Bone marrow (tissue), 2 donors: ENCODE data around the gene ZNF365.
"Not testable (repeated sequence)": the region's sequence is repeated elsewhere in the genome, so short reads cannot be mapped to it uniquely, and the experiment has no call there.

Experiments
- DNase-seq, 2 donors: peaks; one replicate each; lab custom pipeline; 2025; lab: John Stamatoyannopoulos, UW

The ZNF365 gene

DNA sequence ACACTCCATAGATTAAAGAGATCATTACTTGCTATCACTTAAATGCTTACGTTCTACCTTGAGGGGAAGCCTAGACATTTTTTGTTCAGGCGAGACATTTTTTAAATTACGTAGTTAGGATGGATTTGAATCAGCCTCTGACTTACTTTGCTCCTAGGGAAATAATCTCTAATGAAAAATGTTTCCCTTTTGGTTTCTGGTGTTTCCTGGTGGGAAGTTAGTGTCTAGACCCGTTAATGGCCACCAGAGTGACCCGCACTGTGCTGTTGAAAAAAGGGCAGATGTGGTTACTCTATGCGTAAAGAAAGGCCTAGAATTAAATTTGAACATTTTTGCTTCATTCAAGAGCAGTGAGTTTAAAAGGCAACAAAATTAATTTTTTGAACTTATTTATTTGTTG lies 3.8 kb downstream of the ZNF365 start:
- no peak for DNase-seq

DNA sequence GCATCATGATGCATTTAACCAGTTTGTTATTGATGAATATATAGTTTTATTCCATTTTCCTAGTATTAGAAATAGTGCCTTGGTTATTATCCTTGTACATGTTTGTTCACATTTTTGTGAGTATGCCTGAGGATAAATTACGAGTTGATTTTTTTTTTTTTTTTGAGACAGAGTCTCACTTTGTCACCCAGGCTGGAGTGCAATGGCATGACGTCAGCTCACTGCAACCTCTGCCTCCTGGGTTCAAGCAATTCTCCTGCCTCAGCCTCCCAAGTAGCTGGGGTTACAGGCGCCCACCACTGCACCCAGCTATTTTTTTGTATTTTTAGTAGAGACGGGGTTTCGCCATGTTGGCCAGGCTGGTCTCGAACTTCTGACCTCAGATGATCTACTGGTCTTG lies 4.7 kb downstream of the ZNF365 start:
- not testable (repeated sequence) for DNase-seq

DNA sequence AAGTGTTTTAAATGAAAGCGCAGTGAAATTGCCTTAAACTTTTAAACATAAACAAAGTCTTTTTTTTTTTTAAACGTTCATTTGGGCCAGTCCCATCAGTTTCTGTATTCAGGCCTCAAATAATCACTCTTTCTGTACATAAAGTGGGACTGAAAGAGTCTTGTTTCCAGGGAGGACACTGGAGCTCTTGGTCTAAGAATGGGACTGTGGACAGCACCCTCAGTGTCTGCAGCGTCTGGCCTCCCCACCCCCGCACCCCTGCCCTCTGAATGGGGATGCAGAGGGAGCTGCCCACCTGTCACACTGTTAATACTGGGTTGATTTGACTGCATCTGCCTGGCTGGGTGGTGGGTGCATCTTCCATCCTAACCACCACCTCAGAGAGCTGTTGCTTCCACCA lies 5.2 kb downstream of the ZNF365 start:
- no peak for DNase-seq

DNA sequence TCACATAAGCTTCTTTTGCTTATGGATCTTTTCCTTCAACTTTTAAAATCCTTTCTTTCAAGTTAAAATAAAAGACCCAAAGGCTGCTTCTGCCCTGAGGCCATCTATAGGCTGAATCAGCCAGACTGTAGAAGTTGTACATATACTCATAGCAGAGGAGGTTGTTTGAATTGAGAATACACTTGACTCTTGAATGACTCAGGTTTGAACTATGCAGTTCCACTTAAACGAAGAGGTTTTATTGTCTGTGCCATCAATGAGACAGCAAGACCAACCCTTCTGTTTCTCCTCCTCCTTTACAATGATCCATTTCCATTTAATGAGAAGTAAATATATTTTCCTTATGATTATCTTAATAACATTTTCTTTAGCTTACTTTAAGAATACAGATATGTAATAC lies 5.8 kb downstream of the ZNF365 start:
- DNase-seq = no peak

DNA sequence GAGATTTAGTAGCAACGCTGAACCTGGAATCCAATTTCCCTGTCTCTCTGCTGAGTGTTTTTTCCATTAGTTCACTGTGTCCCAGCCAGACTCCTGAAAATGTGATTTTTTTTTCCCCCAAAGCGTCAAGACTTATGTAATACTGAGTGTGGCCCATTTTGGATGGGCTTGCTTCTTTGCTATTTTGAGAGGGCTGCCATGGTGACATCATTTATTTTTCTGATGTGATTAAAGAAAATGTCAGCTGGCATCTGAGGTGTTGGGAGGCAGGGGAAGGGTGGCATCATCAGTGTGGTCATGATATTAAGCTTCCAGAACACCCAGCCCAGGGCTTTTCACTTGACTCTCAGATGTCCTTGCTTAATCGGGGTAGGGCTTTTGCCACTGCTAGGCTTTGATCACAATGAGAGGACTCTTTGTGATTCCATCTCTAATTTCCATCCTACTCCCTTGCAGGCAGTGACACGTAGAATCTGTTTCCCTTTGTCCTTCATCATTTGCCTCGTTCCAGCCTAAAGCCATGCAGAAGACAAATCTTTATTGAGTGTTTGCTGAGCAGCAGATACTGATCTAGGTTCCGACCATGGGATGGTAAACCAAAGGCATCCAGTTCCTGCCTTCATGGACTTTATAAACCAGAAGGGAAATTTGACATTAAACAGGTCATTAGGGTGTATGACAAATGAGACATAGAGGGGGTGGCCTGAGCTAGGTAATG lies 7.4 kb downstream of the ZNF365 start:
- no peak for DNase-seq

DNA sequence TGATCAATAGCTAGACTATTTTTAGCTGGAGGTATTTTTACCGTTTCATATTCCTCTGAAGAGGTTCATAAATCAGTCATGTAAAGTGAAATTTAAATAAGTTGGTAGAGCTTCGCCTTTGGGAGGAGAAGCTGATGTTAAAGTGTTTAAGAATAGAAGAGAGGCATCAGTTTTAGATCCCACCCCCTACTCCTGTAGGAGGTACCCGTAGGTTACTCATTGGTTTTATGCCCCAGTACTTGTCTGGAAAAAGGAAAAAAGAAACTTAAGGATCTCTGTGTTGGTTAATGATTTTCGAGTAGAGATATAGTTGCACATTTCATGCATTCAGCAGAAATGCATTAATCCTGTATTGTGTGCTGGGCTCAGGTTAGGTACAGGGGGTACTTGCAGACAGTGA lies 8.7 kb downstream of the ZNF365 start:
- DNase-seq = no peak

DNA sequence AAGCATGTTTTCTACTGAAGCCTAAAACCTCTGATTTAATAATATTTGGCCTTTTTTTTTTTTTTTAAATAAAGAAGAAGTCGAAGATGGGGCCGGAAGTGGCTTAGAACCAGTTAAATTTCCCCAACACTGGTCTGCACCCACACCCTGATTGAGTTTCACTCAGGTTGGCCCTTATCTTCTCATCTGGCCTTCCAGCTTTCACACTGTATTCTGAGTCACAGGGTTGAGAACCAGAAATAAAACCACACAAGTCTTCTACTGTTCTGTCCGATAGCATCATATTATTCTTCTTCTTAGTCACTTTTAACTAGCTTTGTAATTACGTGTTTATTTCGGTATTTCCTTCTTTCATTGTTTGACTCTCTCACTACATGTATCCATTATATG lies 9.9 kb downstream of the ZNF365 start:
- DNase-seq = no peak

DNA sequence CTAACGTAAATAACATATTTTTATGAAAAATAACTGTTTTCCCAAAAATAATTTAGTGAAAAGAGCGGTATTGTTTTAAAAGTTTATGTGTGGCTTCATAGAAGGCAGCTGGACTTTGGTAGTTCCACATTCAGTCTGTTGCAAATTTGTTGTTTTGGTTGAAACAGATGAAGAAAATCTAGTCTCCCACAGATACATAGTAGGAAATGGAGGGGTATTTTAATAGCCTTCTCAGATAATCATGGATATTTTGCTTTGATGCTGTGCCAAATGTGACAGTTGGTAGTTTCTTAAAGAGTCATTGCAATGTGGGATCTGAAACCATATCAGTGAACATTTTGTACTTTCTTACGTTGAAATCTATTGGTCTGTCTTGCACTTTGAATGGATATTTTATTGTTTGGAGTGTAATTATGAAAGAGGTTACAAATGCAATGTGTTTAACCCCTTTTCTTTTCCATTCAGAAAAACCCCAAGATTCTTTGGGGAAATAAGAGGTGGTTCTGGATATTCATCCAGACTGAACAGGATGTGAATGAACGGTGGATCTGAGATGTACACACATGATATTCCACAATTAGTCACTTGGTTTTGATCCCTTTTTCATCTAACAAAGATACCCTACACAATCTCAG lies 10.4 kb downstream of the ZNF365 start:
- no peak for DNase-seq

DNA sequence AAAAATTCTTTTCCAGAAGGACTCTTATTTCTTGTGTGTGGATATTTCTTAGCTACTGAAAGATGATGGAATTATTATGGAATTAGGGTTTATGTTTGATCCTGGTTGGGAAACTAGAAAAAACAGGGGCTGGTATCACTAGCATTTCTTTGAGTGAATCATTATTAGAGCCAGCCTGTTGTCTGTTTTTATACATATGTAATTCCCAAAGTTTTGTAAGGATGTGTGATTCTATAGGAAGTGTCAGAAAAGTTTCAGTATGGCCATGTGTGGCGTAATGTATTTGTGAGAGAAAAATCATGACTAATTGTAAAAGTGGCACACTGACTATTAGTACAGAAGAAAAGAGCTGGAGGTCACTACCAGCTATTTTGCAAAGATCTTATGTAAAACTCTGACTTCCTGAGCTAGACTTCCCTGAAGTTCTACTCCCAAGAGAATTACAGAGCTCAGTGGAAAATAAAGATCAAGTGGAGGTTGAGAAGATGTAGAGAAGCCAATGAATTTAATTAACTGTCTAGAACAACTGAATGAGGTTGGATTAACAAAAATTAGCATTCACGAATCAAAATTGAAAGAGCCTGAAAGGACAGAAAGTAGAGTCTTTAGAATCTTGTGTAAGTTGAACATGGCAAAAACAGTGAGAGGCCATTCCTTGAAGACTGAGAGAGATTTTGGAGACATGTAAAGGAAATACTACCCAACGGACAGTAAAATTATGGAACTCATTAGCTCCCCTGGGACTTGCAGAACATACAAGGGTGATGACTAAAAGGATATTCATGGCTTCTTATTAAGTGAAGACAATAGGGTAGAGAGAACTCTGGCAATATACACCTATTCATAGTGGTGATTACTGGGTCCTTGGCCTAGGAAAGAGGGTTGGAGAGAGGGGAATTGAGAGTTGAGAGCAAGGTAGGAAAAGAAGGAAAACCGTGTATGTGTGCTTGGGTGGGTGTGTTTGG lies 12.5 kb downstream of the ZNF365 start:
- DNase-seq = no peak

DNA sequence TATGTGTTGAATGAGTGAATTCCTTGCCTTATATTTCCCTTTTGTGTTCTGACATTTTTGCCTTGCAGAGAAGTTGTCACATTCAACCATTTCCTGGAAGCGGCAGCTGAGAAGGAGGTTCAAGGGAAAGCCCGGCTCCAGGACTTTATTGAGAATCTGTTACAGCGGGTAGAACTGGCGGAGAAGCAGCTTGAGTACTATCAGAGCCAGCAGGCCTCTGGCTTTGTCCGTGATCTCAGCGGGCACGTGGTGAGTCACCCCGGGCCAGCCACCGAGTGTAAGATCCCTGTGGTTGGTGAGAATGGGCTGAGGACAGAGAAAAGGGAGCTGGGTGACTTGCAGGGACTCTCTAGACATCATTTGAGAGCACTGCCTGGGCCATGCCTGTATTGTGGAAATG lies 14.2 kb downstream of the ZNF365 start:
- no peak for DNase-seq

DNA sequence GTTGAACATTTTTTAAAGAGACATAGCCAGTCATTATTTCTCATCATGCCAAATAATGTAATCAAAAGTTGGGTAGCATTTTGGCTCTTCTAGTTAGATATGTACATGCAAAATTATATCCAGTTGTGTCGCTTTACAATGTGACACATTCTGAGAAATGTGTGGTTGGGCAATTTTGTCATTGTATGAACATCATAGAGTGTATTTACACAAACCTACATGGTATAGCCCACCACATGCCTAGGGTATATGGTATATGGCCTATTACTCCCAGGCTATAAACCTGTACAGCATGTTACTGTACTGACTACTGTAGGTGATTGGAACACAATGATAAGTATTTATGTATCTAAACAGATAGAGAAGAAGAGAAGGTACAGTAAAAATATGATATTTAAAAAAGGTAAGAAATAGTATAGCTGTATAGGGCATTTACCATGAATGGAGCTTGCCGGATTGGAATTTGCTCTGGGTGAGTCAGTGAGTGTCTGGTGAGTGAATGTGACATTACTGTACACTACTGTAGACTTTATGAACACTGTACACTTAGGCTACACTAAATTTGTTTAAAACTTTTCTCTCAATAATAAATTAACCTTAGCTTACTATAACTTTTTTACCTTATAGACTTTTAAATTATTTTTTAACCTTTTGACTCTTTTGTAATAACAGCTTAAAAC lies 16.5 kb downstream of the ZNF365 start:
- DNase-seq = no peak

DNA sequence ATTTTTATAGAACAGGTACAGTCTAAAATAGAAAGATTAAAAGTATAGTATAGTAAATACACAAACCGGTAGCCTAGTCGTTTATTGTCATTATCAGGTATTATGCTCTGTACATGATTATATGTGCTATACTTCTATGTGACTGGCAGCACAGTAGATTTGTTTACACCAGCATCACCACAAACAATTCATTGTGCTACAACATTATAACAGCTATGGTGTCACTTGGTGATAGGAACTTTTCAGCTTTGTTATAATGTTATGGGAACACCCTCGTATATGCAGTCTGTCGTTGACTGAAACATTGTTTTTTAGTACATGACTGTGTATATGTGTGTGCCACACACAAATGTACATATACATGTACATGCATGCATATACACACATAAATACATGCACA lies 19.1 kb downstream of the ZNF365 start:
- DNase-seq = no peak

DNA sequence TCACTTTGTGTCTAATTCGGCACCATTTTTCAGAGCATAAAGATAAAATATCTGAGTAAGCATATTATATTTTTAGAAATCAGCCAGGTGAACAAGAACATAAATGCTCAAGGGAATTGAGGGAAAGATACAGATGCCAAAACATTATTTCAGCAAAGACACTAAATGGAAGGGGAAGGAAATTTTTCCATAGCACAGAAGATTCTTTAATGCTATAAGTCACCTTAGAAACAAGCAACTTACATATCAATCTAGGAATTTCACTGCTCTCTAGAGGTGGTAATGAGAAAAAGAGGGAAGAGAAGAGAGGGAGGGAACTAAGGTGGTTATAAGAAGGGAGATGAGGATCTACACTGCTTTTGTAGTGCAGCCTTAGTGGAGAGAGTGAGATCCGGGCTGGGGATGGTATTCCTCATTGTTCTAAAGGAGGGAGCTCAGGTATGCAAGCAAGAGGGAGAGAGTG lies 20.4 kb downstream of the ZNF365 start:
- DNase-seq = no peak

DNA sequence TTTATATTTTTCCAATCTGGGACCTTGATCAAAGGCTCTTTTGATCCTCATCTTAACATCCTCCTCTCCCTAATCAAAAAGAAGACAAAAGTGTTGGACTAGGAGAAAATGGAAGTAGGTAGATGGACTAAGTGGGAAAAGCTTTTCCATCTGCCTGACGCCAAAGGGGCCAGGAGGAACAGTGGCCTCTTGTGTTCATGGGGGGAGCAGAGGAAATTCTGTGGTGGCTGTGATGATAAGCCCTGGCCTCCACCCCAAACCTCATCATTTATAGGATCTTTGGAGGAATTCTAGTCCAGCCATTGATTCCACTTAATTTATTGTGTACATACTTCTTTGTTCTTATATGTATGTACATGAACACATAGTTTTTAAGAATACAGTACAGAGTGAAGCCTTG lies 21.7 kb downstream of the ZNF365 start:
- DNase-seq = no peak

DNA sequence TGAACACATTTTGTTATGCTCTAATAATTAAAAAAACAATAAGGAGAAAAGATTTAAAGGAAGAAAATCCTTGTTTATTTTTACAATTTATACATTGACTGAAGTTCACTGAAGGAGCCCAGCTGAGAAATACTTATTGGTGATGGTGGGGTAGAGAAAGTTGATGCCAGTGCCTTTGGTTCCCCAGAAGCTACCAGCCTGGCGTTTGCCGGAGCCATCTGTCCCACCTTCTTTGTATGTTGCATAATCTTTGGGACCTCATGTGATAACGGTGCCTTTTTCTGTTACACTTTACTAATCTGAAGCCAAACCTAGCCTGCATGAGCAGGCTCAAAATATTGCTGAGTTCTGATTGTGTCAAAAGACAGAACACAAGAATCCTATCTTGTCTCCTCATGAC lies 22.7 kb downstream of the ZNF365 start:
- no peak for DNase-seq

DNA sequence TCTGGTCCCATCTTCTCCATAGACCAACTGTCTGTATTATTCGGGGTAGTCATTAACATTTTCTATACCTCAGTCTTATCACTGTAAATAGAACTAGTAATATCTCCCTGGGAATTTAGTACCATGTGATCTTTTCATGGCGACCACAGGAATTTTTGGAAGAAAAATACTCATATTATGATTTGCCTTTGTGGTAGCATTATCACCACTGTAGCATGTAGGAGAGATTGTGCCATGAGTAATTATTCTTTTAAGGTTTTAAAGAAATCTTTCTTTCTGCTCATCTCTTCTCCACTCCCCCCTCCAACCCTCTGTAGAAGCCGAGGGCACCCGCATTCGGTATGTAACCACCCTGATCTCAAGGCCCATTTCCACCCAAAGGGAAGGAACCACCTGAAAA lies 25.0 kb downstream of the ZNF365 start:
- no peak for DNase-seq

DNA sequence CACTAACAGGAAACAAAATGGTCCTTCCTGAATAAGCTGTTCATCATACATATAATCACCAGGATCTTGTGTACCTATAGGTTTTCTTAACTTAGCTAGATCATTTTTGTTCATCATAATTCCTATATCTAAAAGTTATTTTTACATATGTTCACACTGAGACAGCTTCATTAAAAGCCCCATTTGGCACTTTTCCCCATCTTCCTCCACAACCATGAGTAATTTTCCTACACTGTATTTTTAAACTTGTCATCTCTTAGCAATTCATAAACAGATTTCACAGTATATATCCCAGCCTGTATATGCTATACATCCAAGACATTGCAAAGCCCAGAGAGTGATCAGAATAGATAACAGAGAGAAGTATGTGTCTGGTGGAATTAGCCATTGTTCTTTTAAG lies 28.3 kb downstream of the ZNF365 start:
- no peak for DNase-seq

DNA sequence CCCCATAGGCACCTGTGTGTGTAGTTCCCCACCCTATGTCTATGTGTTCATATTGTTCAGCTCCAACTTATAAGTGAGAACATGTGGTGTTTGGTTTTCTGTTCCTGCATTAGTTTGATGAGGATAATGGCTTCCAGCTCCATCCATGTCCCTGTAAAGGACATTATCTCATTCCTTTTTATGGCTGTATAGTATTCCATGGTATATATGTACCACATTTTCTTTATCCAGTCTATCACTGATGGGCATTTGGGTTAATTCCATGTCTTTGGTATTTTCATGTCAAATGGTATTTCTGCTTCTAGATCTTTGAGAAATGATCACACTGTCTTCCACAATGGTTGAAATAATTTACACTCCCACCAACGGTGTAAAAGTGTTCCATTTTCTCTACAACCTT lies 36.4 kb downstream of the ZNF365 start:
- not testable (repeated sequence) for DNase-seq

DNA sequence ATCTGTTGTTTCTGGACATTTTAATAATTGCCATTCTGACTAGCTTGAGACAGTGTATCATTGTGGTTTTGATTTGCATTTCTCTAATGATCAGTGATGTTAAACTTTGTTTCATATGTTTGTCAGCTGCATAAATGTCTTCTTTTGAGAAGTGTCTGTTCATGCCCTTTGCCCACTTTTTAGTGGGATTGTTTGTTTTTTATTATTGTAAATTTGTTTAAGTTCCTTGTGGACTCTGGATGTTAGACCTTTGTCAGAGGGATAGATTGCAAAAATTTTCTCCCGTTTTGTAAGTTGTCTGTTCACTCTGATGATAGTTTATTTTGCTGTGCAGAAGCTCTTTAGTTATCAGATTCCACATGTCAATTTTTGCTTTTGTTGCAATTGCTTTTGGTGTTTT lies 36.8 kb downstream of the ZNF365 start:
- DNase-seq = not testable (repeated sequence)

DNA sequence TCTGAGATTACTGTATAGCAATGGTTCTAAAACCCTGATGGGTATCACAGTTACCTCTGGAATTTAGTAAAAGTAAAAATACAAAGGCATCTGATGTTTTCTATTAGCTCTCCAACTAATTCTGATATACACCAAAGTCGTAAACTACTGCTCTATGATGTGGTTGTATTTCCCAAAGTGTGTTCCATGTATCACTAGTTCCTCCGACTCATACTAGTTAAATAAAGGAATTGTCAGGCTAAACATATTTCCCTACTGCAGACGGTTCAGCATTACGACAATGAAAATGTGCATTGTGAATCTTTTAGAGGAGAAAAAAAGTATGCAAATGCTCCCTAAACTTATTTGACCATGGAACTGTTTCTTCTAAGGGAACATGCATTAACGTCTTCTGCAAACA lies 38.9 kb downstream of the ZNF365 start:
- DNase-seq = no peak

DNA sequence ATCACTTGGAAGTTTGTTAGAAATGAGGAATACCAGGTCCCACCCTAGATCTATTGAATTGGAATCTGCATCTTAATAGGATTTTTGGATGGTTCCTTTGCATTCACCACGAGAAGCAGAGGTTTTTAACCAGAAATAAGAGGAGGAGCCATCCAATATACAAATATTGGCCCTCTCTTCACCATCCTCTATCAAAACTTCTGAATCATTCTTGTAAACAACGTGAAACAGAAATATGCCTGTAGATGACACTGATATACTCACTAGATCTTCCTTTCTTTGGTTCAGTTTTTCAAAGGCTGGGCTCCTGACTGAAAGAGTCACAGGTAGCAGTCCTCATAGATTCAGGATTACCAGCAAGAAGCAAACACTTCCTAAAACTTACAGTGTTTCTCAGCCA lies 39.5 kb downstream of the ZNF365 start:
- DNase-seq = no peak

DNA sequence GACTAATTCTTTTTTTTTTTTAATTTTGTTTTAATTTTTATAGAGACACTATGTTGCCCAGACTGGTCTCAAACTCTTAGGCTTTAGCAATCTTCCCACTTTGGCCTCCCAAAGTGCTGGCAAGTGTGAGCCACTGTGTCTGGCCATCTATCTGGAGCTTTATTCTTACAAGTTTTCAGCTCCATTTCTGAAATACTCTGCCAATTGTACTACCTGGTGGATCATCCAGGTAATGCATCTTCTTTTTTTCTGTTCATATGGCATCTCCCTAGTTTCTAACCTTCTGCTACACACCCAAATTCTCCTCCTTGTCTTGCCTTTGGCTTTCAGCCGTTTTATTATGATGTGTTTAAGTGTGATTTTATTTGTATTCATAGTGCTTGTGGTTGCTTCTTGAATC lies 40.2 kb downstream of the ZNF365 start:
- DNase-seq = no peak
